Muscle layer of duodenum (tissue), 2 donors: Measurements from ENCODE around the gene IL1RAPL2.

ENCODE experiments used
- H3K27ac ChIP-seq: one replicate; pipeline ENCODE4 v1.7.0; 2013; ENCODE audit warnings: mild to moderate bottlenecking, low read length
- H3K27me3 ChIP-seq: one replicate; pipeline ENCODE4 v1.7.0; 2013; ENCODE audit warnings: low read depth, mild to moderate bottlenecking, control low read depth, low read length
- H3K36me3 ChIP-seq, 2 donors: one replicate each; pipeline ENCODE4 v1.7.0; 2013; ENCODE audit warnings: low read length in 2 of 2, control low read depth in 1 of 2, mild to moderate bottlenecking in 1 of 2; ENCODE audit not compliant: insufficient read depth in 2 of 2, control insufficient read depth in 1 of 2
- H3K4me1 ChIP-seq, 2 donors: one replicate each; pipeline ENCODE4 v1.7.0; 2013; ENCODE audit warnings: low read length in 2 of 2, mild to moderate bottlenecking in 2 of 2, control low read depth in 1 of 2, moderate library complexity in 1 of 2; ENCODE audit not compliant: insufficient read depth in 2 of 2, control insufficient read depth in 1 of 2
- H3K4me3 ChIP-seq, 2 donors: one replicate each; pipeline ENCODE4 v1.7.0; 2013; ENCODE audit warnings: low read length in 2 of 2, low read depth in 1 of 2, mild to moderate bottlenecking in 1 of 2
- H3K9me3 ChIP-seq, 2 donors: one replicate each; pipeline ENCODE4 v1.7.0; 2013; ENCODE audit warnings: low read length in 2 of 2, control low read depth in 1 of 2, mild to moderate bottlenecking in 1 of 2; ENCODE audit not compliant: control insufficient read depth in 1 of 2
- donor health status: healthy.

IL1RAPL2 gene

DNA sequence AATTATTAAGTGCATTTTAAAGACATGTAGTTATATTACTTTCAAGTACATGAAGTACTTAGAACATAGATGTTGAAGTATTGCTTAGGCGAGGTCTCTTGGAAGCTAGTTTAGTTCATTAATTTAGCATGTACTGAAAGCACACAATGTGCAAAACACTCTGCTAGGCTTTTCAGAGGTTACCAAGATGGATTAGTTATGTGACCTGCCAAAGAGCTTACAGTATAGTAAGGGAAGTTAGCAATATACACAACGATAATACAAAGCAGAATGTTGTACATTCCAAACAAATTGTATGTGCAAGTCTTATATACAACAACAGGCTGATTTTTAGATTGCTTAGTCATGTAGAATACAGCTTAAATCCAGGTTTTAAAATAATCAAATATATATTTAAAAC is 1137.9 kb downstream of the IL1RAPL2 start:
- Histone ChIP-seq H3K4me3 (no peak overlapping the region), H3K4me1 (no peaks in the 10 kb centered on the region), H3K27me3 (no peaks in the 10 kb centered on the region), H3K9me3 (no peaks in the 10 kb centered on the region), H3K36me3 (no peaks in the 10 kb centered on the region), H3K27ac (no peak overlapping the region)

DNA sequence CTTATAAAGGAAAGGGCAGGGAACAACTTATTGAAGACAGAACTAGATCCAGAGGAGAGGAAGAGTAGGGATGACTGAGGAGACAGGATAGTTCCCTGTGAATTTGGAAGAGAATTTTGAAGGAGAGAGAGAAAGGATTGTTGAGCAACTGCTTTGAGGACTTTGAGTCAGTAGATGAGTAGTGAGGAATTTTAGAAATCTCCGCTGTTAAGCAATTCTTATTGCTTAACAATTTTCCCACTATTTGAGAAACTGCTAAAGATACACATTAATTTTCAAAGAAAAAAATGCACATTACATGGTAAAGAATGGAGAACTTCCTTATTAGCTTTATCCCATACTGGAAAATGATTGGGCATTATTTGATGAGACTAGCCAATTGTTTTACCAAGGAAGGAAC is 1140.0 kb downstream of the IL1RAPL2 start:
- no peak overlapping the region for H3K27ac ChIP-seq
- H3K4me3 ChIP-seq = no peak overlapping the region
- H3K27me3 ChIP-seq = no peaks in the 10 kb centered on the region
- no peaks in the 10 kb centered on the region for H3K4me1 ChIP-seq
- H3K36me3 ChIP-seq = no peaks in the 10 kb centered on the region
- no peaks in the 10 kb centered on the region for H3K9me3 ChIP-seq

DNA sequence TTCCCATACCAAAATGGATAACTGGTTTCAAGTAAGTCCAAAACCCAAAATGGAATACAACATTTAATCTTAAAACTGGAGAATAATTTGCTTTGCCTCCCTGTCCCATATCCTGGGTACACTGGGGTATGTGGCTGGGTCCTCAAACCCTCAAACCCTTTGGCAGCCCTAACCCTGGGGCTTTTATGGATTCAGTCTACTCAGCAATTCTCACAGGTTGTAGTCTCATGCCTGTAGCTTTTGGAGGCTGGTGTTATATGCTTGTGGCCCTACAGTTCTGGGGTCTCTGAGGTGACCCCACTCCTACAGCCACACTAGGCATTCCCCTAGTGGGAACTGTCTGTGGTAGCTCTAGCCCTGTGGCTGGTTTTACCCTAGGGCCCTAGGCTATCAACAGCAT is 1145.8 kb downstream of the IL1RAPL2 start:
- no peaks in the 10 kb centered on the region for H3K9me3 ChIP-seq
- no peaks in the 10 kb centered on the region for H3K27me3 ChIP-seq
- H3K4me1 ChIP-seq = no peaks in the 10 kb centered on the region
- H3K4me3 ChIP-seq = no peak overlapping the region
- H3K36me3 ChIP-seq = no peaks in the 10 kb centered on the region
- no peak overlapping the region for H3K27ac ChIP-seq

DNA sequence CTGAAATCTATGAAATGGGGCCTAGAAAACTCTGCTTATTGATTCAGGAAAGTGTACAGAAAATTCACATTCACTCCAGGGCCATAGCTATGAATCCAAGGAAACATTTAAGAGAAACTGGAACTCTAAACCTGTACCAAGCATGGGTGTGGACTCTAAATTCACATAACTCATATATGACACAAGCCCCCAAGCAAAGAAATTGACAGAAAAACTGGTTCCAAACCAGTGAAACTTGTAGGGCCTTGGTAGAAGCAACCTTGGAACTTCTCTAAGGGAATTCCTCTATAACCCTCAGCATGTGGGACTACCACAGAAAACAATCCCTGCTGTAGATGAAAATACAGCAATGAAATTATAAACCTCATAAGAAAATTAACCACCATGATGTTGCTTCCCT is 1149.7 kb downstream of the IL1RAPL2 start:
- no peaks in the 10 kb centered on the region for H3K4me1 ChIP-seq
- H3K4me3 ChIP-seq = no peak overlapping the region
- no peaks in the 10 kb centered on the region for H3K9me3 ChIP-seq
- H3K27me3 ChIP-seq = no peaks in the 10 kb centered on the region
- H3K27ac ChIP-seq = no peak overlapping the region
- no peaks in the 10 kb centered on the region for H3K36me3 ChIP-seq

DNA sequence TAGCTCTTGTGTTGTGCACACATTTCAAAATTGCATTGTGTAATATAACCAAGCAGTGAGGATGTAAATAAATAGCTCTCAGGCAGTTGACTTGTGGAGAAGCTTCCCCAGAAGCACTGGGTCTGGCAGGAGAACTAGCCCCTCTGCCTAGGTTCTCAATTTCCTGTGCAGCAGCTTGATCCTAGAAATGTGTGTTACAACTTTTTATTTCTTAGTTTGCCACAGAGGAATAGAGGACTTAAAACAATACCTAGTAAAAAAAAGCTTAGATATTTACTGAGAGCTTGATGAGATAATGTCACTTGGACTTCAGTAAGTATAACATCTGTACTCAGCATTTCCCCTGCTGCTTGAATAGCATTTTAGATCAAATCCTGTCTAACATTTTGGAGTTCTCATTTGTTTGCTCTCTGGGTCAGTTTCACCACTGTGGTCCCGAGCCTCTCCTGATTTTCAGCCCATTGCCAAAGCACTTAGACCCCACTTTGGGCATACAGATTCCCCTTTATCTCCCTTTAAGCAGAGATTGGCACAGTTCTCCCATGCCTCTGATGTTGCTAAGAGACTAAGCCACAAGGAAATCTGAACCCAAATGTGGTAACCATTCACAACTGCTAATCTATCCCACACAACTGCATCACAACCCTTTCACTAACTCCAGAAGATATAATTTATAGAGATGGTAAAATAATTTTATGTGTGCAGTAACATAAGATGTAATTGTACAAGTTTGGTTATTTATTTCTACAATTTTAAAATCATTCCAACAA is 1158.2 kb downstream of the IL1RAPL2 start:
- Histone ChIP-seq H3K27ac (no peak overlapping the region), H3K4me3 (no peak overlapping the region), H3K4me1 (no peaks in the 10 kb centered on the region), H3K27me3 (no peaks in the 10 kb centered on the region), H3K9me3 (no peaks in the 10 kb centered on the region), H3K36me3 (no peaks in the 10 kb centered on the region)

- no peaks in the 10 kb centered on the region for H3K4me1 ChIP-seq
- no peaks in the 10 kb centered on the region for H3K27me3 ChIP-seq
- H3K36me3 ChIP-seq = no peaks in the 10 kb centered on the region
- H3K4me3 ChIP-seq = no peak overlapping the region
- H3K27ac ChIP-seq = no peak overlapping the region
- H3K9me3 ChIP-seq = no peaks in the 10 kb centered on the region
Observed at GRCh38 chrX:105725228-105725627, 1159.2 kb downstream of the IL1RAPL2 start.

- Histone ChIP-seq H3K27ac (no peak overlapping the region), H3K4me1 (no peaks in the 10 kb centered on the region), H3K9me3 (no peaks in the 10 kb centered on the region), H3K4me3 (no peak overlapping the region), H3K27me3 (no peaks in the 10 kb centered on the region), H3K36me3 (no peaks in the 10 kb centered on the region)
Observed at GRCh38 chrX:105738162-105738561, 1172.2 kb downstream of the IL1RAPL2 start.

DNA sequence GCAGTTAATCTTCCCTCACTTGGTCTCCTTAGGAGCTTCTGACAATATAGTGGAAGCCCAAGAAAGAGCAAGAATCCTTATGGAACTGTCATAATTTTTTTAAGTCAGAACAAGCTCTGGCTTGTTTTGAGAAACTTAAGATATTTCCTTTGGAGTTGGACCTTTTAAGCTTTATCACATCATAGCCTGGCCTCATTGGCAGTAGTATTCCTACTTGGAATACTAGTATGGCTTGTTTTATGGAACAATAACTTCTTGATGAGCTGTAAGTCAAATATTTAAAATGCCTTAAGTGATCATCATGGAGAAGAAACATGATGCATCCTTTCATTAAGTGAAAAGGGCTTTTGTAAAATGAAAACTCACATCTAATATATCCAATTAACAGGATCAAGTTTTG is 1178.3 kb downstream of the IL1RAPL2 start:
- H3K36me3 ChIP-seq = no peaks in the 10 kb centered on the region

DNA sequence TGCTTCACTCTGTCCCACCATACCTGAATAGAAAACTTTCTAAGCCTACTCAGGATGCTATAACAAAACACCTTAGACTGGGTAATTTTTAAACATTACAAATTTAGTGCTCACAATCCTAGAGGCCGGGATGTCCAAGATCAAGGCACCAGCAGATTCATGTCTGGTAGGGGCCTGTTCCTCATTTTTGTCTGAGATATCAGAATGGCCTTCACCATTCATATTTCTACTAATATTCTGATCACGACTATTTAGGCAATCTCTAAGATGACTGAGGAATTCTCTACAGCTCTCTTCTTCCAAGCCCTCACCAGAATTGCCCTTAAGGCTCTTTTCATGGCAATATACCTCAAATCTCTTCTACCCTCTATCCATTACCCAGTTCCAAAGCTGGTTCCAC is 1178.9 kb downstream of the IL1RAPL2 start:
- no peaks in the 10 kb centered on the region for H3K9me3 ChIP-seq
- no peaks in the 10 kb centered on the region for H3K27me3 ChIP-seq
- H3K4me3 ChIP-seq = no peak overlapping the region
- H3K4me1 ChIP-seq = no peaks in the 10 kb centered on the region
- H3K27ac ChIP-seq = no peak overlapping the region
- H3K36me3 ChIP-seq = no peaks in the 10 kb centered on the region

More for the DNA sequence above, 1178.3 kb downstream of the IL1RAPL2 start:
- no peak overlapping the region for H3K4me3 ChIP-seq
- no peaks in the 10 kb centered on the region for H3K27me3 ChIP-seq
- H3K27ac ChIP-seq = no peak overlapping the region
- H3K4me1 ChIP-seq = no peaks in the 10 kb centered on the region
- H3K9me3 ChIP-seq = no peaks in the 10 kb centered on the region

DNA sequence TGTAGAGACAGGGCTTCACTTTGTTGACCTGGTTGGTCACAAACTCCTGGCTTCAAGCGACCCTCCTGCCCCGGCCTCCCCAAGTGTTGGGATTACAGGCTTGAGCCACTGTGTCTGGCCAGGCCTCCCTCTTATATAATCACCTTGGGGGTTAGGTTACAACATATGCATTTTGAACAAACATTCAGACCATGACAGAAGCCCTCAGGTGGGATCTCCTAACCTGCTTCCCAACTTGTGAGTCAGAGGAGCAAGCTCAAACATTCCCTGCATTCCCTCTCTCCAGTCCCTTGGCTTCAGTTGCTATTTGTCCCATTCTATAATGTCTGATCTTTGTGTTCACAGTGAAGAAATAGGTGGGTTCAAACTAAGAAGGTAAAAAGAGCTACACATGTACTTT is 1179.9 kb downstream of the IL1RAPL2 start:
- Histone ChIP-seq H3K4me3 (no peak overlapping the region), H3K27ac (no peak overlapping the region), H3K27me3 (no peaks in the 10 kb centered on the region), H3K36me3 (no peaks in the 10 kb centered on the region), H3K4me1 (no peaks in the 10 kb centered on the region), H3K9me3 (no peaks in the 10 kb centered on the region)

- no peaks in the 10 kb centered on the region for H3K9me3 ChIP-seq
- no peaks in the 10 kb centered on the region for H3K27me3 ChIP-seq
- no peaks in the 10 kb centered on the region for H3K36me3 ChIP-seq
- no peak overlapping the region for H3K4me3 ChIP-seq
- H3K4me1 ChIP-seq = no peaks in the 10 kb centered on the region
- no peak overlapping the region for H3K27ac ChIP-seq
Observed at GRCh38 chrX:105752338-105752956, 1186.4 kb downstream of the IL1RAPL2 start.

DNA sequence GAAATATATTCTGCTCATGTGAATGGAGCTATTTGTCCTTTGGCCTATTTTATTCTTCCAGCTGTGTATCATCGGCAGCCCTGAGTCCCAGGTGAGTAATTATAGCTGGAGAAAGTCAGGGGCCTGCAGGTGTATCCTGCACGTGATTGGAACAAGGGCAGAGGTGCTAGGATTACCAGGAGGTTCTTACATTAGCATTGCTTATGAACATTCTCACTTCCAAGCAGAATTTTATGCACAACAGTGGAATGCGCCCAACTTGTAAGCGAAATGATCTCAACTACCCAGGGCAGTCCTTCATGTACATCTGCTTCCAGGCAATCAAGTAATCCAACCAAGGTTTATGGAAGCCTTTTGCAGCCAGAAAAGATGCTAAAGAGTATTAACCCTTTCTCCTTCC is 1187.4 kb downstream of the IL1RAPL2 start:
- H3K27me3 ChIP-seq = no peaks in the 10 kb centered on the region
- H3K27ac ChIP-seq = no peak overlapping the region
- no peak overlapping the region for H3K4me3 ChIP-seq
- H3K9me3 ChIP-seq = no peaks in the 10 kb centered on the region
- no peaks in the 10 kb centered on the region for H3K4me1 ChIP-seq
- H3K36me3 ChIP-seq = no peaks in the 10 kb centered on the region
